GM19455 (cell line): ENCODE data around the gene ADAM23.

ENCODE experiments used
- ATAC-seq: cut with Tn5 transposase; IDR thresholded peaks from one replicate; pipeline ENCODE4 v1.9.1; 2021; ENCODE audit not compliant: unreplicated experiment

Gene ADAM23

GRCh38 chr2:206561962-206562361 lies 118.6 kb downstream of the ADAM23 start:
- ATAC-seq, result no peak

GRCh38 chr2:206562375-206562774 lies 119.0 kb downstream of the ADAM23 start:
- ATAC-seq, result no peak

DNA sequence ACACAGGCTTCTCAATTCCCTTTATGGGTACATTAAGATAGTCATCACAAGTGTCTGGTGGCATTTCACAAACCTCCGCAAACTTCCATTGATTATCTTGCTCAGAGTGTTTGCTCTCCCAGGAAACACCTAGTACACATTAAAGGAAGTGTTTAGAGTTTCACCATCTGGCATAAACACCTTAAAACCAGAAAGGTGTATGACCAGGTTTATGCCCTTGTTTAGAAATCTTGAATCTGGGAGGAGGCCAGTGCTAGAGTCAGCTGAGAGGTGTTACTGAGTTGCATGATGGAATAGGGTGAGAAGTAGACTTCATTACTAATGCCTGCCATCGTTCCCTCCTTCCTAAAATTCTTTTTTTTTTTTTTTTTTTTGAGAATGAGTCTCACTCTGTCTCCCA lies 120.0 kb downstream of the ADAM23 start:
- ATAC-seq, result no peak

DNA sequence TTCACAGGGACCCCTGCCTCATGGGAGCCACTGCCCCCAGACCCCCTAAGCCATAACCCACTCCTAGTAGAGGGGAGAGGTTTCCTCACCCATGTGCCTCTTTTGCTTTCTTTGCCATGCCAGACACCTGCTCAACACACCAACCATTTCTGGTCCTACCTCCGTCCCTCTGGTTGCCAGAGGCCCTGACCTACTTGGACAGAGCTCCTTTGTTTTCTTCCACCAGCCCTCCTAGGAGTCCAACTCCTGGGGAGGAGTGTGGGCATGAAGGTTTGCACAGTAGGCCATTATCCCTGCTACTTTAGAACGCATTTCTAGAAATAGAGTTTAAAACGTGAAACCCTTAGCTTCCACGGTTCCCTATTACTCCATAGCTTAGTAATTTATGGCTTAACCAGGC lies 122.3 kb downstream of the ADAM23 start:
- ATAC-seq, result no peak

GRCh38 chr2:206569470-206569869 lies 126.1 kb downstream of the ADAM23 start:
- no peak for ATAC-seq

DNA sequence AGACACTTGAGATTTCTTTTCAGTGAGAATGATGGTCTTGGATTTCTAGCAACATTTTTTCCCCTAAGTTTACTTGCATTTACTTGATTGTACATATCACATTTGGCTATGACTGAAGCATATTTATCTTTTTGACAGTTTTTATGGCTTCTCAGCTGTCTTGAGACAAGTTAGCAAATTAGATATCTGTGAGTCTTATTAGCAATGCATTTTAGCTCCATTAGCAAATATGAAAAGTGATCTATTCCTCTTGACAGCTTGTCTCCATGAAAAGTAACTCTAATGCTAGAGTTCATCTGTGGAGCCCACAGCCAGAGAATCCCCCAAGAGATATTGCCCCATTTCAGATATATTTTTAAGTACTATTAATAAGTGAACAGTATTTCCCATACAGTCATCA lies 126.9 kb downstream of the ADAM23 start:
- ATAC-seq, result no peak

GRCh38 chr2:206572725-206573124 lies 129.4 kb downstream of the ADAM23 start:
- ATAC-seq, result no peak

- ATAC-seq, result no peak
Observed at GRCh38 chr2:206573793-206574192, 130.5 kb downstream of the ADAM23 start.

GRCh38 chr2:206584323-206585116 lies 141.2 kb downstream of the ADAM23 start:
- ATAC-seq, result no peak

GRCh38 chr2:206585335-206585734 lies 142.0 kb downstream of the ADAM23 start:
- ATAC-seq, result no peak

DNA sequence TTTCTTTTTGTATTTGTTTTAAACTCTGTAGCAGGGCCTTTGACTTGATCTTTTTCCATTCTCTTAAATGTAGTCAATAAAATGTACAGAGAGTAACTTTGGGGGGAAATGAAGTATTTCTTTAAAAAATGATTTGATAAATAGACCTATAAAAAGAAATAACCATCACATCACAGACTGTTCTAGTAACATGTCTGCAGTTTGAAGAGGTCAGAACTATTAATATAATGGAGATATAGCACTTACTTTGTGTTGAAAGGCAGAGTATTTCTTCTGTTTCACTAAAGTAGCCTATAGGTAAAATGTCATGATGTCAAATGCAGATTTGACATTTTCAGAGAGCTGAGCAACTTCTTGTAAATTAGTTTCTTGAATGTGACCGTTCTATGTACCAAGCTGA lies 143.3 kb downstream of the ADAM23 start:
- no peak for ATAC-seq

DNA sequence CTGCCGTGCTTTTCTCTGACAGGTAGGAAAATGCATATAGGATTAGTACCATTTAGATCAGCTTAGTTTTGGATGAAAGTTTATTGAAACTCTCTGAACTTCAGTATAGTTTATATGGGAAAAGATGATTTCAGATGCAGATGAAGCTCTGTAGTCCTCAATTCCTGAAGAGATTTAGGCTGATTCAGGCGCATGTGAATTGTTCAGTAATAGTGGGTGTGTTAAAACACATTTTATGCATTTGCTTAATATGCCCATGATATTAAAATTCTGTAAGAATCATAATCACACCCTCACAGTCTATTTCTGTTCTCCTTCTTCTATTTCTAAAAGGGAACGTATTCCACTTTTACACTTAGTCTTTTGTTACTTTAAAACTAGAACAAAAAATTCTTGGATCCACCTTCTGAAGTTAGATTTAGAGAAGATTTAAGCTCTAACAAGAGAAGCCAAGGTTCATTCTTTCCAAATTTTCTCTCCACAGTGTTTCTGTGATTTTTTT lies 154.4 kb downstream of the ADAM23 start:
- ATAC-seq, result no peak

GRCh38 chr2:206603243-206603642 lies 159.9 kb downstream of the ADAM23 start:
- no peak for ATAC-seq

GRCh38 chr2:206610451-206610850 lies 167.1 kb downstream of the ADAM23 start:
- ATAC-seq, result no peak

GRCh38 chr2:206611191-206611590 lies 167.9 kb downstream of the ADAM23 start:
- no peak for ATAC-seq

DNA sequence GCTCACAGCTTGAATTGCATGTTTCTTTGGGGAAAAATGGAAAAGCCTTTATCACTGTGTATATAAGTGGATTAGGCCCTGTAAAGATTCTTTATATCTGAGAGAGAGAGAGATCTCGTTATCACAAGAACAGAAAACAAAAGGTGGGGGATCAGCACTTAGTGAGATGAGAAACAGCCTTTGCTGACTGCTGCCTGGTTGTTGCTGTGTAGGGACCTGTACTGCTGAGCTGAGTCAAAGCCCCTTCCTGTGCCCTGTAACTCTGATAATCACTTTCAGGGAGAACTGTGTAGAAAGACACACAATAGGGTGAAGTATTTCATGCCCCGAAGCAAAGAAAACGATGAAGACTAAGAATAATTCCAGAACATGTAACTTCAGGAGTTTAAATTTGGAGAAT lies 168.4 kb downstream of the ADAM23 start:
- ATAC-seq, result no peak

DNA sequence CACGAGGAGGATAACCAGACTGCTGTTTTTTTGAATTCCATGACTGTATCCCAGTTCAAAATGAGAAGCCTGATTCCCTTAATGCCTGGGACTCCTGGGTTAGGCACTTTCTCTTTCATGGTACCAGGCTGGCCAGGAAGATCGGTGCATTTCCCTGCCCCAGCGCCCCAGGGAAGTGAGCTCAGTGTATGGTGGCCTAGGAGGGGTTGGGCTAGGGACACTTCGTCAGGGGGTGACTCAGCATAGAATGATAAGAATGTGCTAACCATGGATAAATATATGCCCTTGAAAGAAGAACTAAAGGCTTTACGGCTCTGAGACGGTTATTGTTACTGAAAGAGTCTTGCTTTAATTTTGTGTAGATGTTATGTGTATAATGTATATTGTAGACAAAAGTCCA lies 171.5 kb downstream of the ADAM23 start:
- ATAC-seq, result no peak

- no peak for ATAC-seq
Observed at GRCh38 chr2:206615417-206616089, 172.2 kb downstream of the ADAM23 start.

- no peak for ATAC-seq
Observed at GRCh38 chr2:206616151-206616550, 172.8 kb downstream of the ADAM23 start.

- no peak for ATAC-seq
Observed at GRCh38 chr2:206619011-206619410, 175.7 kb downstream of the ADAM23 start.

GRCh38 chr2:206626108-206626507 lies 182.8 kb downstream of the ADAM23 start:
- no peak for ATAC-seq

DNA sequence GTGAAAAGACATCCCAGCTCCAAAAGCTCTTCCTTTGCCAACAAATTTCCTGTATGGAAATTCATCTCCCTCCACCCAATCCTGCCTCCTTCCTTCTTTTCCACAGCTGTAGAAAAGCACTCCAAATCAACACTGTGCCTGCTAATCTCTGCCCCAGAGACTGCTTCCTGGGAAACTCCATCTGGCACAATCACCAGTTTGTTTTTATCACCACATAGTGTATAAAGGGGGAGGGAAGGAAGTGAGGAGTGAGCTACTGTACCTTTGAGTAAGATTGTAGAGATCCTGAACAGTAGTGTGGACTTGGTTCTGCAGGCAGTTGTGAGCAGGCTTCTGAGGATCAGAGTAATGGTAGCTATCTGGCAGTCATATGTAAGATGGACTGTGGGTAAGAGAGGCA lies 184.3 kb downstream of the ADAM23 start:
- no peak for ATAC-seq
